LoVo (cell line): ENCODE measurements around the gene SLITRK2.

Experiments
- DNase-seq: peaks from one replicate; pipeline ENCODE4 v3.0.0-alpha.2; 2016; ENCODE audit warnings: low spot score

The SLITRK2 gene

GRCh38 chrX:145817331-145818185 lies at the start of gene SLITRK2:
TSS of gene SLITRK2 (plus strand) at chrX:145817829. CDS start at chrX:145822426, 4,597 bp downstream.
- no peak for DNase-seq

DNA sequence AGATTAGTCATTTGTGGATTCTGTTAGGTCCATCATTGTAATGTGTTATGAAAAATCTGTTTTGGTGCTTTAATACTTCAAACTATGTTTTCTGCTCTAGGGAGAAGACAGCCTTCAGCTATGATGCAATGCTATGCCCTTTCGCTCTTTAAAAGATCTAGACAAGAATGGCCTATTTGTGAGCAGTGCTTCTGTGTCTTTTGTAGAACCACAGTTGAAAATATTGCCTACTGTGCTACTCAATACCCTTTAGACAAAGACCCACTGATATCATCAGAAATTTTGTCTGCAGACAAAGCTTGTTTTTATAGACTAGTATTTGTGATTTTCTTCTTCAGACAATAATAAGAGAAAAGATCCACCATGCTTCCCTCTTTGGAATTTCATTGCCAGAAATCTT lies 44.6 kb upstream of the SLITRK2 start:
- no peak for DNase-seq

DNA sequence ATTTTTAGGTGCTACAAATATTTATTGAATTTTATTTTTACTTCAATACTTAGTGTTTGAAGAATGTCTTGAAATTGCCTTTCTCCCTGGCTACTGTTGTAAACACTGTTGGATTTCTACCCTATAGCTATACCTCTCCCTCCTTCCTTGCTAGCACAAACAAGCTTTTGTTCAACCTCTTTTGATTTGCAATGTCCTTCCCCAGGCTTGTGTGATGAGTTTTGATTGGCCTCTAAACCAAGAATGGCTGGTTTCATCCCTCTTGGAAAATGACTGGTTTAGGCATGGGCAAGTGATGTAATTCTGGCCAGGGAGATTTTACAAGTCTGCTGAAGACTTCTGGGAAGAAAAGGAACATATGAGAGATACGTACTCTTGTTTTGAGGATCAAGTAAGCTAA lies 25.3 kb upstream of the SLITRK2 start:
- DNase-seq = no peak

- no peak for DNase-seq
Measured at GRCh38 chrX:145803508-145803907, 14.1 kb upstream of the SLITRK2 start.

DNA sequence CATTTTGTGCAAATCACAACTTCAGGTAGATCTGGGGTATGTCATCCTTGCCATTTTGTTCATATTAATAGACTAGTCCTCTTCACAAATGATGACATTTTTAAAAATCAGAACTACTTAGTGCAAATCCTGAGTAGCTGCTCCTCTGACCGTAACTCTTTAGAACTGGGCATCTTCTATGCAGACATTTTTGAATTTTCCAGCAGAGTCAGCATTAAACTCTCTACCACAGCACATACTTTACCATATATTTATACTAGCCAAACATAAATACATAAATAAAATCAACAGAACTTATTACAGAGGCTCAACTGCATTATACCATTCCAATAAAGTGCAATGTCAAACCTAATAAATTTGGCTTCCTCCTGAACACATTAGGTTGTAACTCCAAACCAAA lies 4.5 kb upstream of the SLITRK2 start:
- no peak for DNase-seq

DNA sequence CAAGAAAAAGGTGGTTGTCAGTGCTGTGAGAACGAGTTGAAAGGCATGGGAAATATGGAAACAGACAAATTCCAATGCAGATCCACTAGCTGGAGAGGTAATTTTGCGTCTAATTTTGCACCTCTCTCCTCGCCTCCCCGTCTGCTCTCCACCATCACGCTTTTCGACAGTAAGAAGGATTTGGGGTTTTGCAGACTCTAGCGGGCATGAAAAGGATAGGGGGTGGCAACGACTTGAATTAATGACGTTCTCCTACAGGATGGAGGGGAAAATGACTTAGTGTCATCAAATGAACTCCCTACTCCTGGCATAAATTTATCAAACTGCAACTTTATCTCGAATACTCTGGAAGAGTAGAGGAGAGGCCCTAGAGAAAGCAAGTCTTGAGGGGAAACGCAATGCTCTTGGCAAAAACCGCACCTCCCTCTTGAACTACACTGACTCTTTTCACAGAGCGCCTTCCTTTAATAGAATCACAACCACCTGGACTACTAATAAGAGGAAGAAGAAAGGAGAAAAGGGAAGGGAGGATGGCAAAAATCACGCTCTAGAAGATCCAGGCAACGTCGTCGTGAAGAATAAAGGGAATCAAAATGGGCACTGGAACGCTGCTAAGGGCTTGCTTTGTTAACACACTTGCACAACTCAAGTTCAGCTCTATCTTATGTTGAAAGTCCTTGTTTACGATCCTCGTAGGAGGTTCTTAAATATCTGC lies 871 bp upstream of the SLITRK2 start:
- no peak for DNase-seq

- DNase-seq = no peak
Measured at GRCh38 chrX:145818186-145819113, 821 bp downstream of the SLITRK2 start.

DNA sequence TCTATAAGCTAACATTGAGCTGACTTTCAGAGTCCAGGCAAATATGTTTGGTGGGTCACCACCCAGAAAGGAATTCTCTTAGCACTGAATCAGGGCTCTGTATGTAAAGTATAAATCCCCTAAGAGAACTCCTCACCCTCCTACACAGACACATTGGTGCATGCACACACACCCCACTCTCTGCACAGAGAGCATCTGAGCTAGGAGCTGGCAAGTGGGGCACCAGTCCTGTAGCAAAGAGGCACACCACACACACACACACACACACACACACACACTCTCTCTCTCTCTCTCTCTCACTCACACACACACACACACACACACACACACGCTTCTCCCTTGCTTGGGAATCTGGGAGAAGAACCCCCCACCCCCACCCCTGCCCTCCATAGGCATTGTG lies 3.2 kb downstream of the SLITRK2 start:
- no peak for DNase-seq

DNA sequence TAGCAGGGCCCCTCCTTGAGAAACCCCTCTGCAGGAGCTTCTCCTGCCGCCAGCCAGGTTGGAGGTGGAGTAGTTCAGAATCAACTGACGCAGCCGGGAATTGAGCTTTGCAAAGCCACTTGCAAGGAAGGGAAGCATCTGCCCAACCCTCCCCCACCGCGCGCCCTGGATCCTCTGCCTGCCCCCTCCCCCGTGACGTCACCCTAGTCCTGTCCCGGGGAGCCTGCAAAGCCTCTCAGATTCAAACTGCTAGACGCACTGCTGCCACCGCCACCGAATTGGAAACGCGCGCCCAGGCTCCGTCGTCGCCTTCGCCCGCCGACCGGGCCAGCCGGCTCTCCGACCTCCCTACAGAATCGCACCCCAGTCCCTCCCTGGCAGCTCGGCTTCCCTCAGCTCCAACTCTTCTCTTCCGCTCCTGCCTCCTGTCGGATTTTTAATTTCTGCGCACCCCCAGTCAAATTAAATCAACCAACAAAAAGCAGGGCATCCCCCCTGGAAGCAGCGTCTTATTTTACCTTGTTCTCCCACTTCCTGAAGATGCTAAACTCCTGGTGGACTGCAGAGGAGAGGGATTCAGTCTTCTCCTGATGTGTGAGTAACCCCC lies 3.8 kb downstream of the SLITRK2 start:
- DNase-seq = no peak

DNA sequence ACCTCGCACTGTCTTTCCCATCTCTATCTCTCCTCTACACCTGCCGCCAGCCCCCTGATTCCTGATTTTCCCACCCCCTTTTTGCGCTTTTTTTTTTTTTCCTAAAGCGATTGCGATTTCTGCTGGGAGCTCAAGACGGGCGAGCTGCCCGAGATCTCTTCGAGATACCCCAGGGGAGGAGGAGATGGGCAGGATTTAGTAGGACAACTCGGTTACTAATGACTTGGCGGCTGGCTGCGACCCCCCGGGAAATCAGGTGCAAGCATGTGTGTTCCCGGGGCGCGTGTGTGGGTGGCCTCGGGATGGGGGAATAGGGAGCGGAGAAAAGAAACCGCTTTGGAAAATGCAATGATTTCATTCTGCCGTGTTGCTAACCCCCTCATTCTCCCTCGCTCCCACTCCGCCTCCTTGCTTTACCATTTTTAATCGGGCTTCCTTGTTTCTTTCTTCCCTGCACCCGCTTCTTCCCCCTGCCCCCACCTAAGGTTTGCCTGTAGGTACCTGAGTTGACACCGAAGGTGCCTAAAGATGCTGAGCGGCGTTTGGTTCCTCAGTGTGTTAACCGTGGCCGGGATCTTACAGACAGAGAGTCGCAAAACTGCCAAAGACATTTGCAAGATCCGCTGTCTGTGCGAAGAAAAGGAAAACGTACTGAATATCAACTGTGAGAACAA lies 4.4 kb downstream of the SLITRK2 start:
- DNase-seq = no peak

GRCh38 chrX:145823132-145823531 lies 5.5 kb downstream of the SLITRK2 start:
- no peak for DNase-seq

DNA sequence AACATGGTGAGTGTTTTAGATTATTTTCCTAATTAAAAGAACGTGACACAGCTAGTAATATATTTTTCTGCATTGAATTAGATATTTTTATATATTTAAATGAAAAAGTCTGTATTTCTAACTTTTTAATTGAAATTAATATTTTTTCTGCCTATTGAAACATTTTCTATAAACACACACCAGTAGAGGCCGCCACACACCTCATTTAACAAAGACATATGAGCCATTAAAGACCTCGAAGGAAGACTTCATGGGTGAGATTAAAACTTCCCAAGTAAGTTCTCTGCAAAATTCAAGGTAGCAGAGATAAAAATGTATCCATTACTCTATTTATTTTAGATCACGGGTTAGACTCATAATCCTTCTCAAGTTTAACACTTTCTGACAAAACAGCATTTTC lies 8.3 kb downstream of the SLITRK2 start:
- DNase-seq = no peak

GRCh38 chrX:145826466-145826865 lies 8.8 kb downstream of the SLITRK2 start:
- DNase-seq = no peak

GRCh38 chrX:145832796-145833195 lies 15.2 kb downstream of the SLITRK2 start:
- no peak for DNase-seq

DNA sequence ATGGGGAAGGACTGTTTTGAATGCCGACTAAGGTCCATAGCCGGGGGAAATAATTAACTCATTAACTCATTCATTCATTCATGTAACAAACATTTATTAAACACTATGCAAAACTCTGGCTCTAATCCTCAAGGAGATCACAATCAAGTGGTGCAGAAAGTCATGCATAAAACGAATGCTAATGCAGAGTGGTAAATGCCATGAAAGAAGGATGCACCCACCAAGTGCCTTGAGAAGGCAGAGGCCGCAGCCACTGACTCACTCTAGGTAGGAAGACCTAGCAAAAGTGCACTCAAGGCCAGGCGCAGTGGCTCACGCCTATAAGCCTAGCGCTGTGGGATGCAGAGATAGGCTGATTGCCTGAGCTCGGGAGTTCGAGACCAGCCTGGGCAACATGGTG lies 22.9 kb downstream of the SLITRK2 start:
- DNase-seq = no peak

- DNase-seq = no peak
Measured at GRCh38 chrX:145843146-145843904, 25.7 kb downstream of the SLITRK2 start.

DNA sequence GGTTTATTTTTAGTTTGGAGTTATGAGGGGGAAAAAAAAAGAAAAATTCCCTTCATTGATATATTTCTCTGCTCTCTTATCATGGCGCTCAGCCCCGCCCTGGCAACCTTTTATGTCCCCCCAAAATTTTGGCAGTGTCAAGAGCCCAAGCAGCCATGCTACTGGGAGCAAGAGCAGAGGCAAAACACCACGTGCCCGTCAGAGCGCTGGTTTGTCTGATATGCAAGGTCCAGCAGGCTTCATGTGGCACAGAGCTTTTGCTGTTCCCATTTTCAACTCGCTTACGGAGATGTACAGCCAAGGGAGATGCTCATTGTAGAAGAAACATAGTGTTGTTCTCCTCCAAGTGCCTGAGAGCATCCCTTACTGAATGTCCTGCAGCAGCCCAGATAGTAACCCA lies 27.3 kb downstream of the SLITRK2 start:
- DNase-seq = no peak

- no peak for DNase-seq
Measured at GRCh38 chrX:145848448-145848847, 30.8 kb downstream of the SLITRK2 start.

DNA sequence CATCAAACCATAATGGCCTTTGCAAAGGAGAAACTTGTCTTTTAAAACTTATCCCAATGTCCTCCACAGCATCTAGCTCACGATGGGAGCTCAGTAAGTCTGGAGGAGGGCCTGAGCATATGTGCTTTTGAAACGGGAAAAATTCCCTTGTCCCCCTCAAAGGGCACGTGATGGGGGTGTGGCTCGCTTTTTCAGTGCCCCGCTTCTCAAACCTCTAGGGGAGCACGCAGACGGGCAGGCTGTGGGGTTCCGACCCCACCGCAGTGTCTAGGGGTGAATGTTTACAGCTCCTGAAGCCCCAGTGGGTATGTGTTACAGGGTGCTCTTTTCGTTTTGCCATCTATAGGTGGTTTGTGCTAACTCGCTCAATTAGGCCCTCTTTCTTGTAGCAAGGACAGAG lies 31.2 kb downstream of the SLITRK2 start:
- no peak for DNase-seq

GRCh38 chrX:145853181-145853580 lies 35.6 kb downstream of the SLITRK2 start:
- no peak for DNase-seq

DNA sequence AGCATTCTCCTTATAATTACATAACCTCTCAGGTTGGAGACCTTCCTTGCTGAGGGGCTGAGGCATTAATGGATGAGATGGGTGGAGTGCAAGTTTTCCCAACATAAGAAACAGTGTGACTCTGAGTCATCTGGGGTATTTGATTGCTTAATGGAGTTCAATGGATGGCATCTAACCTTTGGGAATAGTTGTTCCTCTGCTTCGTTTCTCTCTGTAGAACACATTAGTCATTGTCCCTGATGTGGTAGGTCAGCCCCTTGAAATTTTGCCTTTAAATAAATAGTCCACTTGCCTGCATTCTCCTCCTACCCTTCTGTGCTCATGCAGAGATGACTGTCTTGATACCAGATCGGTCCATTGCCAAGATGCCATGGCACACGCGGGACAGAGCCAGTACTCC lies 38.6 kb downstream of the SLITRK2 start:
- no peak for DNase-seq
